Neural cell (in vitro differentiated cells): ENCODE measurements around the gene TUBB3.

Source experiments
- CTCF ChIP-seq: fragments of 450-650 bp; IDR thresholded peaks from 2 replicates; pipeline ENCODE4 v1.5.1; 2014; ENCODE audit warnings: antibody characterized with exemption, mild to moderate bottlenecking, moderate library complexity; ENCODE audit not compliant: poor library complexity, severe bottlenecking
- EP300 ChIP-seq: fragments of 450-650 bp; conservative IDR thresholded peaks from 2 replicates; pipeline ENCODE4 v1.6.1; 2014; ENCODE audit warnings: antibody characterized with exemption, mild to moderate bottlenecking, moderate library complexity; ENCODE audit not compliant: poor library complexity, severe bottlenecking
- EZH2 ChIP-seq: fragments of 200-600, 300-800 bp; shearing (Covaris generic), sonication (generic); IDR thresholded peaks from 2 replicates; pipeline ENCODE4 v1.6.1; 2014; ENCODE audit warnings: antibody characterized with exemption, low read length, borderline replicate concordance, mild to moderate bottlenecking; ENCODE audit not compliant: insufficient read depth, poor library complexity, severe bottlenecking
- REST ChIP-seq: IDR thresholded peaks from 2 replicates; pipeline ENCODE4 v1.6.1; 2012; ENCODE audit warnings: borderline replicate concordance
- SMC3 ChIP-seq: fragments of 450-650 bp; conservative IDR thresholded peaks from 2 replicates; pipeline ENCODE4 v1.6.1; 2014; ENCODE audit warnings: antibody characterized with exemption, mild to moderate bottlenecking, moderate library complexity; ENCODE audit not compliant: poor library complexity
- TAF1 ChIP-seq: IDR thresholded peaks from 2 replicates; pipeline ENCODE4 v1.6.1; 2012; ENCODE audit warnings: low read depth

- TF ChIP-seq CTCF (no peak), TAF1 (no peak), EZH2 (no peak), REST (no peak), EP300 (no peak), SMC3 (no peak)
Observed at GRCh38 chr16:89915303-89916232, 7.6 kb upstream of the TUBB3 start.
